NOMO-1 treated with dmso at 0.1 percent for 144 hours (cell line): ENCODE measurements around the gene PTPRG.
"Not testable (repeated sequence)": the region's sequence is repeated elsewhere in the genome, so short reads cannot be mapped to it uniquely, and the experiment has no call there.

Experiments
- DNase-seq: peaks from one replicate; lab custom pipeline; 2025; ENCODE audit not compliant: unreplicated experiment; lab: John Stamatoyannopoulos, UW

PTPRG gene

GRCh38 chr3:61743686-61744242 is 182.4 kb downstream of the PTPRG start:
- no peak for DNase-seq

GRCh38 chr3:61748288-61748687 is 186.9 kb downstream of the PTPRG start:
- DNase-seq: no peak

- DNase-seq: no peak
Observed at GRCh38 chr3:61750766-61751165, 189.4 kb downstream of the PTPRG start.

- no peak for DNase-seq
Observed at GRCh38 chr3:61758839-61759238, 197.5 kb downstream of the PTPRG start.

GRCh38 chr3:61760783-61761182 is 199.4 kb downstream of the PTPRG start:
- DNase-seq: not testable (repeated sequence)

GRCh38 chr3:61761694-61762430 is 200.5 kb downstream of the PTPRG start:
- DNase-seq: no peak

- no peak for DNase-seq
Observed at GRCh38 chr3:61765157-61765876, 203.9 kb downstream of the PTPRG start.

GRCh38 chr3:61768284-61769037 is 207.1 kb downstream of the PTPRG start:
- no peak for DNase-seq

- no peak for DNase-seq
Observed at GRCh38 chr3:61769266-61769990, 208.1 kb downstream of the PTPRG start.

GRCh38 chr3:61771976-61772375 is 210.6 kb downstream of the PTPRG start:
- DNase-seq: no peak

- DNase-seq: no peak
Observed at GRCh38 chr3:61772456-61772855, 211.1 kb downstream of the PTPRG start.

- no peak for DNase-seq
Observed at GRCh38 chr3:61774279-61774890, 213.0 kb downstream of the PTPRG start.

GRCh38 chr3:61776390-61776789 is 215.0 kb downstream of the PTPRG start:
- DNase-seq: no peak

GRCh38 chr3:61777483-61777882 is 216.1 kb downstream of the PTPRG start:
- no peak for DNase-seq

GRCh38 chr3:61778095-61778494 is 216.7 kb downstream of the PTPRG start:
- no peak for DNase-seq

GRCh38 chr3:61780016-61780415 is 218.6 kb downstream of the PTPRG start:
- DNase-seq: no peak

GRCh38 chr3:61780455-61781228 is 219.3 kb downstream of the PTPRG start:
- DNase-seq: no peak

GRCh38 chr3:61783993-61784718 is 222.8 kb downstream of the PTPRG start:
- no peak for DNase-seq
